ENCODE data around the gene NEK1.
A peak's percentile ranks its signal among the peaks of the same experiment; 100 is the strongest.
"Not testable (repeated sequence)": the region's sequence is repeated elsewhere in the genome, so short reads cannot be mapped to it uniquely, and the experiment has no call there.

Gene NEK1

GRCh38 chr4:169601016-169601771 lies 11.2 kb downstream of the NEK1 start:
- no peak for DNase-seq (ENCODE audit: low spot score)

GRCh38 chr4:169594560-169595195 lies 17.7 kb downstream of the NEK1 start:
- no peak for DNase-seq (ENCODE audit: low spot score)

GRCh38 chr4:169593050-169593560 lies 19.3 kb downstream of the NEK1 start:
- DNase-seq (ENCODE audit: low spot score), result no peak

- DNase-seq (ENCODE audit: low spot score), result peak; percentile 18
Observed at GRCh38 chr4:169583563-169583962, 28.8 kb downstream of the NEK1 start.

GRCh38 chr4:169582706-169583105 lies 29.7 kb downstream of the NEK1 start:
- DNase-seq (ENCODE audit: low spot score), result no peak

- DNase-seq (ENCODE audit: low spot score), result no peak
Observed at GRCh38 chr4:169582203-169582602, 30.2 kb downstream of the NEK1 start.

GRCh38 chr4:169573889-169574288 lies 38.5 kb downstream of the NEK1 start:
- DNase-seq (ENCODE audit: low spot score), result no peak

GRCh38 chr4:169571435-169571834 lies 40.9 kb downstream of the NEK1 start:
- no peak for DNase-seq (ENCODE audit: low spot score)

- DNase-seq (ENCODE audit: low spot score), result not testable (repeated sequence)
Observed at GRCh38 chr4:169571012-169571411, 41.4 kb downstream of the NEK1 start.

GRCh38 chr4:169570266-169570665 lies 42.1 kb downstream of the NEK1 start:
- DNase-seq (ENCODE audit: low spot score), result not testable (repeated sequence)

- not testable (repeated sequence) for DNase-seq (ENCODE audit: low spot score)
Observed at GRCh38 chr4:169569188-169569587, 43.2 kb downstream of the NEK1 start.

GRCh38 chr4:169567916-169568315 lies 44.5 kb downstream of the NEK1 start:
- DNase-seq (ENCODE audit: low spot score), result no peak

GRCh38 chr4:169566021-169566818 lies 46.2 kb downstream of the NEK1 start:
- DNase-seq (ENCODE audit: low spot score), result peak; percentile 58

- DNase-seq (ENCODE audit: low spot score), result no peak
Observed at GRCh38 chr4:169565606-169566005, 46.8 kb downstream of the NEK1 start.

GRCh38 chr4:169557061-169557636 lies 55.2 kb downstream of the NEK1 start:
- no peak for DNase-seq (ENCODE audit: low spot score)

- not testable (repeated sequence) for DNase-seq (ENCODE audit: low spot score)
Observed at GRCh38 chr4:169546548-169546947, 65.8 kb downstream of the NEK1 start.

- peak; percentile 2 for DNase-seq (ENCODE audit: low spot score)
Observed at GRCh38 chr4:169540774-169541173, 71.6 kb downstream of the NEK1 start.

- no peak for DNase-seq (ENCODE audit: low spot score)
Observed at GRCh38 chr4:169530048-169530447, 82.3 kb downstream of the NEK1 start.

GRCh38 chr4:169523796-169524195 lies 88.6 kb downstream of the NEK1 start:
- DNase-seq (ENCODE audit: low spot score), result no peak

- no peak for DNase-seq (ENCODE audit: low spot score)
Observed at GRCh38 chr4:169510617-169511016, 101.8 kb downstream of the NEK1 start.

GRCh38 chr4:169506903-169507302 lies 105.5 kb downstream of the NEK1 start:
- DNase-seq (ENCODE audit: low spot score), result no peak

GRCh38 chr4:169499907-169500306 lies 112.5 kb downstream of the NEK1 start:
- not testable (repeated sequence) for DNase-seq (ENCODE audit: low spot score)

All from AG08395 (cell line).